HepG2 (cell line): ENCODE measurements around the gene SLIT3. TPM values are rescaled to one million over a fixed set of nuclear protein-coding genes. Genes with fewer than 3 reads are reported as not detected.

Source experiments
- ATAC-seq: fragments of 200-7000 bp; cut with Tn5 transposase; 3 replicates; pipeline ENCODE4 v1.9.1; 2020; ENCODE audit warnings: mild to moderate bottlenecking, moderate library complexity
- BruUV-seq: library from RNA; stranded (reverse); fragments of 400-500 nt; replicated peaks from 2 replicates; lab custom pipeline; 2021; lab: Mats Ljungman, UMichigan
- CTCF ChIA-PET: fragments of 300-600 bp; formaldehyde crosslinking; extraction: SDS; loops from one replicate; lab custom pipeline; 2021; ENCODE audit warnings: low total read pairs, inconsistent platforms, low intra/inter-chr PET ratio; lab: Yijun Ruan, JAX
- POLR2A ChIA-PET: fragments of 350-600 bp; sonication (Branson Sonifier 250); formaldehyde crosslinking; loops from one replicate; lab custom pipeline; 2020; ENCODE audit warnings: antibody characterized with exemption, inconsistent platforms; lab: Yijun Ruan, JAX
- DNase-seq: peaks from one replicate; pipeline ENCODE4 v3.0.0-alpha.2; 2015; ENCODE audit warnings: low spot score
- FAIRE-seq: peaks from 3 replicates; lab custom pipeline; 2011; peaks lifted over from hg19 to GRCh38; lab: Jason Lieb, UNC
- H2AFZ ChIP-seq: one replicate; pipeline ENCODE4 v1.6.1; 2011; ENCODE audit warnings: low read length, inconsistent platforms
- H3K27ac ChIP-seq: fragments of 300-600 bp; 3 replicates; pipeline ENCODE4 v1.8.0; 2011; ENCODE audit warnings: mixed run types, mild to moderate bottlenecking, mixed read lengths, low read length, inconsistent platforms; ENCODE audit not compliant: insufficient read depth; ENCODE audit errors: extremely low read length
- H3K27me3 ChIP-seq, 2 experiments: fragments of 200-600 bp in 1 of 2; 2 replicates in 1 of 2; 3 replicates in 1 of 2; pipeline versions ENCODE4 v1.6.0 to v1.8.0; 2011; ENCODE audit warnings: low read length in 2 of 2, mild to moderate bottlenecking in 2 of 2, moderate library complexity in 2 of 2, inconsistent platforms in 1 of 2; ENCODE audit not compliant: insufficient read depth in 2 of 2, control insufficient read depth in 1 of 2
- H3K36me3 ChIP-seq, 2 experiments: fragments of 200-600 bp in 1 of 2; replicated peaks in 1 of 2; 2 replicates in 1 of 2; 3 replicates in 1 of 2; pipeline versions ENCODE4 v1.5.1 to v1.8.0; 2011; ENCODE audit warnings: low read length in 2 of 2, inconsistent platforms in 1 of 2; ENCODE audit not compliant: insufficient read depth in 2 of 2, control insufficient read depth in 1 of 2
- H3K4me1 ChIP-seq: 2 replicates; pipeline ENCODE4 v1.5.1; 2012; ENCODE audit warnings: low read length, inconsistent platforms; ENCODE audit not compliant: insufficient read depth
- H3K4me2 ChIP-seq: 2 replicates; pipeline ENCODE4 v1.6.0; 2011; ENCODE audit warnings: low read depth, low read length, inconsistent platforms
- H3K4me3 ChIP-seq, 3 experiments: fragments of 200-600 bp in 1 of 3; sonication (generic), shearing (Covaris generic) in 1 of 3; replicated peaks in 1 of 3; 2 replicates each; pipeline ENCODE4 v1.5.1; 2011 to 2016; ENCODE audit warnings: low read length in 3 of 3, inconsistent platforms in 2 of 3, low read depth in 2 of 3, mild to moderate bottlenecking in 2 of 3, control low read depth in 1 of 3, mixed read lengths in 1 of 3; ENCODE audit not compliant: insufficient read depth in 1 of 3
- H3K79me2 ChIP-seq: one replicate; pipeline ENCODE4 v1.6.1; 2011; ENCODE audit warnings: low read length, inconsistent platforms; ENCODE audit not compliant: insufficient read depth
- H3K9ac ChIP-seq: 2 replicates; pipeline ENCODE4 v1.6.0; 2011; ENCODE audit warnings: mild to moderate bottlenecking, low read depth, low read length, inconsistent platforms; ENCODE audit not compliant: insufficient read depth
- H3K9me3 ChIP-seq: 2 replicates; pipeline ENCODE4 v1.5.1; 2012; ENCODE audit warnings: mild to moderate bottlenecking, low read length
- H4K20me1 ChIP-seq: 2 replicates; pipeline ENCODE4 v1.6.0; 2011; ENCODE audit warnings: inconsistent platforms, mild to moderate bottlenecking, low read length, moderate library complexity; ENCODE audit not compliant: insufficient read depth
- CAMTA2 ChIP-seq: sonication (generic); formaldehyde crosslinking; IDR thresholded peaks from 2 replicates; pipeline ENCODE4 v1.4.0; 2020; ENCODE audit warnings: mild to moderate bottlenecking, missing genetic modification reagents, borderline replicate concordance
- FOXP1 ChIP-seq, 2 experiments: fragments of 450-650 bp in 1 of 2; IDR thresholded peaks; 2 replicates each; pipeline ENCODE4 v1.6.1; 2017 to 2018; ENCODE audit warnings: antibody characterized with exemption in 1 of 2
- KAT2B ChIP-seq: fragments of 150-350 bp; IDR thresholded peaks from 2 replicates; pipeline ENCODE4 v1.6.1; 2014; ENCODE audit warnings: low read depth, low read length, borderline replicate concordance
- MTERF4 ChIP-seq: sonication (generic); formaldehyde crosslinking; IDR thresholded peaks from 2 replicates; pipeline ENCODE4 v1.8.0; 2023; ENCODE audit warnings: mild to moderate bottlenecking, missing genetic modification reagents
- ZNF260 ChIP-seq: sonication (generic); formaldehyde crosslinking; IDR thresholded peaks from 2 replicates; pipeline ENCODE4 v1.4.0; 2020; ENCODE audit warnings: missing genetic modification reagents, low read depth, mild to moderate bottlenecking, borderline replicate concordance
- ZNF879 ChIP-seq: sonication (generic); formaldehyde crosslinking; IDR thresholded peaks from 2 replicates; pipeline ENCODE4 v1.8.1; 2023; ENCODE audit warnings: missing genetic modification reagents
- WGBS: methylation state at CpG from one replicate; pipeline ENCODE4 v1.1.6; 2017; ENCODE audit warnings: low lambda C conversion rate; 5-methylcytosine and 5-hydroxymethylcytosine counted together
- in situ Hi-C: cut with HindIII; loops from 2 replicates; pipeline ENCODE4 v1.10.0; 2017; ENCODE audit warnings: low pct_unique_long_range_greater_than_20kb; ENCODE audit not compliant: extremely low pct_ligation_motif_present
- intact Hi-C: fragments of 100-400 bp; cut with micrococcal nuclease; formaldehyde crosslinking; loops from one replicate; pipeline ENCODE4 v1.10.0; 2022; ENCODE audit not compliant: unreplicated experiment
- polyA plus RNA-seq, 8 experiments: library from polyadenylated mRNA; depleted of rRNA in 3 of 8; stranded (reverse) in 7 of 8; unstranded in 1 of 8; fragments of >200 nt; fragmentation: Illumina TruSeq in 4 of 8; extraction: Trizol in 4 of 8; gene quantifications; 2 replicates each; pipeline versions ENCODE4 v1.2.1 to v1.2.3, GENCODE V29; 2011 to 2016; ENCODE audit warnings: low read depth in 4 of 8, missing spikeins in 1 of 8, mixed read lengths in 1 of 8; ENCODE audit not compliant: insufficient read depth in 1 of 8
- total RNA-seq, 5 experiments: library from RNA; depleted of rRNA; stranded (reverse); fragments of >200 nt; fragmentation: Illumina TruSeq; extraction: Trizol; gene quantifications; 2 replicates each; pipeline ENCODE4 v1.2.3, GENCODE V29; 2016; ENCODE audit warnings: low read depth in 1 of 5
- TF ChIP-seq, protein P1 (sequence below): sonication (generic); formaldehyde crosslinking; IDR thresholded peaks from 2 replicates; pipeline ENCODE4 v1.4.0; 2020; ENCODE audit warnings: missing genetic modification reagents, borderline replicate concordance

Gene SLIT3
- total and polyA plus RNA-seq, 2 of the 13 experiments (the other 11 are each of a cell fraction or from before 2014, with no cell fraction given): not detected

DNA sequence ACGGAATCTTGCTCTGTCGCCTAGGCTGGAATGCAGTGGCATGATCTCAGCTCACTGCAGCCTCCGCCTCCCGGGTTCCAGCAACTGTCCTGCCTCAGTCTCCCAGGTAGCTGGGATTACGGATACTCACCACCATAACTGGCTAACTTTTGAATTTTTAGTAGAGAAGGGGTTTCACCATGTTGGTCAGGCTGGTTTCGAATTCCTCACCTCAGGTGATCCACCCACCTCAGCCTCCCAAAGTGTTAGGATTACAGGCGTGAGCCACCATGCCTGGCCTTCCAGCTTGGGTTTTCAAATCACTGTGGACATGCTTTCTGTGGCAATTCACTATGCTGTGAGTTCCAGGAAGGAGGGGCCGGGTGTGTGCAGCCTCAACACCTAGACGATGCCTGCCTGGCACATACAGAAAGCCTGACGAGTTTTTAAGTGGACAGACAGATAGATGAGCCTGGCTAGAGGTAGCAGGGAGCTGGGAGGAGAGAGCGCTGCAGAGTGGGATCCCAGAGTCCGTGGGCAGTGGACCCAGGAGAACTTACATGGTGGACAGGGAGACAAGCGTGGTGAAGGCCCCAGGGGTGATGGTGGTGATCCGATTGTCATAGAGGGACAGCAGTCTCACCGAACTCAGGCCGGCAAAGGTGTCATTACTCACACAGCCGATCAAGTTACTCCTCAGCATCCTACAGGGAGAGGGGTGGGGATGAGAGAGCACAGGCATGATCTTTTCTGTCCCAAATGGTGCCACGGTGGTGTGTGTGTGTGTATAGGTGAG is 548.3 kb downstream of the SLIT3 start:
- no TSS peak for BruUV-seq
- no peaks in the 10 kb centered on the region for H4K20me1 ChIP-seq
- intact Hi-C loops (no loop called here), in situ Hi-C loops (no loop called here)
- WGBS: 18% methylated on average over 13 of the region's 18 CpGs
- no peak for DNase-seq
- no peaks in the 10 kb centered on the region for H3K9me3 ChIP-seq
- ChIA-PET POLR2A (no interaction called here), CTCF (no interaction called here)
- H3K79me2 ChIP-seq: no peaks in the 10 kb centered on the region
- H3K36me3 ChIP-seq: no peaks in the 10 kb centered on the region
- H3K27ac ChIP-seq: no peak overlapping the region
- no peak for ATAC-seq
- no peaks in the 10 kb centered on the region for H3K4me1 ChIP-seq
- no peak overlapping the region for H3K9ac ChIP-seq
- no peak overlapping the region for H2AFZ ChIP-seq
- no peak overlapping the region for H3K4me3 ChIP-seq
- H3K4me2 ChIP-seq: no peak overlapping the region
- peaks cover 5 to 35% of the 10 kb centered on the region in 2 experiments; a peak in 3 of 5 replicates for H3K27me3 ChIP-seq
- TF ChIP-seq, protein P1, sequence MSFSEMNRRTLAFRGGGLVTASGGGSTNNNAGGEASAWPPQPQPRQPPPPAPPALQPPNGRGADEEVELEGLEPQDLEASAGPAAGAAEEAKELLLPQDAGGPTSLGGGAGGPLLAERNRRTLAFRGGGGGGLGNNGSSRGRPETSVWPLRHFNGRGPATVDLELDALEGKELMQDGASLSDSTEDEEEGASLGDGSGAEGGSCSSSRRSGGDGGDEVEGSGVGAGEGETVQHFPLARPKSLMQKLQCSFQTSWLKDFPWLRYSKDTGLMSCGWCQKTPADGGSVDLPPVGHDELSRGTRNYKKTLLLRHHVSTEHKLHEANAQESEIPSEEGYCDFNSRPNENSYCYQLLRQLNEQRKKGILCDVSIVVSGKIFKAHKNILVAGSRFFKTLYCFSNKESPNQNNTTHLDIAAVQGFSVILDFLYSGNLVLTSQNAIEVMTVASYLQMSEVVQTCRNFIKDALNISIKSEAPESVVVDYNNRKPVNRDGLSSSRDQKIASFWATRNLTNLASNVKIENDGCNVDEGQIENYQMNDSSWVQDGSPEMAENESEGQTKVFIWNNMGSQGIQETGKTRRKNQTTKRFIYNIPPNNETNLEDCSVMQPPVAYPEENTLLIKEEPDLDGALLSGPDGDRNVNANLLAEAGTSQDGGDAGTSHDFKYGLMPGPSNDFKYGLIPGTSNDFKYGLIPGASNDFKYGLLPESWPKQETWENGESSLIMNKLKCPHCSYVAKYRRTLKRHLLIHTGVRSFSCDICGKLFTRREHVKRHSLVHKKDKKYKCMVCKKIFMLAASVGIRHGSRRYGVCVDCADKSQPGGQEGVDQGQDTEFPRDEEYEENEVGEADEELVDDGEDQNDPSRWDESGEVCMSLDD: no peak
- TF ChIP-seq KAT2B (no peak), MTERF4 (no peak), ZNF260 (CRISPR knock-in tag) (no peak), CAMTA2 (CRISPR knock-in tag) (no peak), FOXP1 (IDR thresholded peaks at IDR 0.05) (no peak), FOXP1 (CRISPR knock-in tag; IDR thresholded peaks at IDR 0.05) (no peak), ZNF879 (CRISPR knock-in tag) (no peak)
- FAIRE-seq: no peak
